ENCODE results near the gene INSR. TPM values are rescaled to one million over a fixed set of nuclear protein-coding genes. Genes with fewer than 3 reads are reported as not detected.
"Not testable (repeated sequence)": the region's sequence is repeated elsewhere in the genome, so short reads cannot be mapped to it uniquely, and the experiment has no call there.

The INSR gene
- total RNA-seq, 2 experiments from 2014 or later: 0.99 to 2.0 TPM

GRCh38 chr19:7228935-7229541, 65.2 kb downstream of the INSR start:
- CTCF ChIA-PET: no interaction called here
- POLR2A ChIA-PET: no interaction called here

GRCh38 chr19:7227735-7228134, 66.5 kb downstream of the INSR start:
- POLR2A ChIA-PET: no interaction called here
- CTCF ChIA-PET: no interaction called here

- POLR2A ChIA-PET: not testable (repeated sequence)
Measured at GRCh38 chr19:7227149-7227548, 67.1 kb downstream of the INSR start.

GRCh38 chr19:7226739-7227138, 67.5 kb downstream of the INSR start:
- POLR2A ChIA-PET: no interaction called here

More at GRCh38 chr19:7227149-7227548, 67.1 kb downstream of the INSR start:
- CTCF ChIA-PET: not testable (repeated sequence)

GRCh38 chr19:7225741-7226140, 68.5 kb downstream of the INSR start:
- POLR2A ChIA-PET: no interaction called here
- CTCF ChIA-PET: no interaction called here

More at GRCh38 chr19:7226739-7227138, 67.5 kb downstream of the INSR start:
- CTCF ChIA-PET: no interaction called here

- ChIA-PET CTCF (interaction anchor here (0.6 kb wide), 1 partner anchor 82 kb away, joined by 3 read pairs; no protein-coding TSS in a partner anchor), POLR2A (no interaction called here)
Measured at GRCh38 chr19:7224995-7225394, 69.2 kb downstream of the INSR start.

- ChIA-PET POLR2A (no interaction called here), CTCF (interaction anchor here (0.6 kb wide), 1 partner anchor 83 kb away, joined by 3 read pairs; no protein-coding TSS in a partner anchor)
Measured at GRCh38 chr19:7224209-7224686, 70.0 kb downstream of the INSR start.

- CTCF ChIA-PET: no interaction called here
- POLR2A ChIA-PET: no interaction called here
Measured at GRCh38 chr19:7223429-7223828, 70.8 kb downstream of the INSR start.

GRCh38 chr19:7219056-7219455, 75.2 kb downstream of the INSR start:
- POLR2A ChIA-PET: no interaction called here
- CTCF ChIA-PET: no interaction called here

GRCh38 chr19:7217861-7218260, 76.4 kb downstream of the INSR start:
- ChIA-PET CTCF (no interaction called here), POLR2A (no interaction called here)

- POLR2A ChIA-PET: no interaction called here
Measured at GRCh38 chr19:7216373-7216902, 77.8 kb downstream of the INSR start.

GRCh38 chr19:7215176-7215575, 79.0 kb downstream of the INSR start:
- CTCF ChIA-PET: no interaction called here
- POLR2A ChIA-PET: no interaction called here

More at GRCh38 chr19:7216373-7216902, 77.8 kb downstream of the INSR start:
- CTCF ChIA-PET: no interaction called here

GRCh38 chr19:7214324-7215089, 79.7 kb downstream of the INSR start:
- ChIA-PET CTCF (no interaction called here), POLR2A (interaction anchor here (0.6 kb wide), 1 partner anchor 13 kb away, joined by 4 read pairs; no protein-coding TSS in a partner anchor)

GRCh38 chr19:7213628-7214323, 80.4 kb downstream of the INSR start:
- ChIA-PET POLR2A (no interaction called here), CTCF (no interaction called here)

GRCh38 chr19:7211191-7211951, 82.8 kb downstream of the INSR start:
- ChIA-PET CTCF (interaction anchor here (0.6 kb wide), 1 partner anchor 80 kb away, joined by 3 read pairs; no protein-coding TSS in a partner anchor), POLR2A (no interaction called here)

GRCh38 chr19:7210359-7210758, 83.9 kb downstream of the INSR start:
- ChIA-PET POLR2A (no interaction called here), CTCF (no interaction called here)

- CTCF ChIA-PET: not testable (repeated sequence)
- POLR2A ChIA-PET: interaction anchor here (0.6 kb wide), 1 partner anchor 31 kb away, joined by 3 read pairs; no protein-coding TSS in a partner anchor
Measured at GRCh38 chr19:7209597-7210325, 84.5 kb downstream of the INSR start.

- POLR2A ChIA-PET: interaction anchor here (0.6 kb wide), 2 partner anchors 30 to 221 kb away, joined by 3 to 4 read pairs; no protein-coding TSS in a partner anchor
- CTCF ChIA-PET: not testable (repeated sequence)
Measured at GRCh38 chr19:7209036-7209435, 85.2 kb downstream of the INSR start.

GRCh38 chr19:7203332-7203731, 90.9 kb downstream of the INSR start:
- CTCF ChIA-PET: no interaction called here
- POLR2A ChIA-PET: no interaction called here

All from activated CD8-positive, alpha-beta memory T cell treated with anti-CD3 and anti-CD28 coated beads for 36 hours (primary cell).